GM19238 (cell line): ENCODE results near the gene KPNA3.
"Not testable (repeated sequence)": the region's sequence is repeated elsewhere in the genome, so short reads cannot be mapped to it uniquely, and the experiment has no call there.

ENCODE experiments used
- DNase-seq: peaks from one replicate; pipeline ENCODE4 v3.0.0; 2011; ENCODE audit warnings: low spot score; ENCODE audit not compliant: insufficient read length

KPNA3 gene

GRCh38 chr13:49792550-49793324, at the start of gene KPNA3:
Gene KPNA3, minus strand, starts transcription at chr13:49792682. Its CDS starts 176 bp downstream, at chr13:49792506.
- peak; percentile 89 for DNase-seq

- no peak for DNase-seq
These were observed 49.5 kb upstream of the KPNA3 start for GRCh38 chr13:49841964-49842363.

DNA sequence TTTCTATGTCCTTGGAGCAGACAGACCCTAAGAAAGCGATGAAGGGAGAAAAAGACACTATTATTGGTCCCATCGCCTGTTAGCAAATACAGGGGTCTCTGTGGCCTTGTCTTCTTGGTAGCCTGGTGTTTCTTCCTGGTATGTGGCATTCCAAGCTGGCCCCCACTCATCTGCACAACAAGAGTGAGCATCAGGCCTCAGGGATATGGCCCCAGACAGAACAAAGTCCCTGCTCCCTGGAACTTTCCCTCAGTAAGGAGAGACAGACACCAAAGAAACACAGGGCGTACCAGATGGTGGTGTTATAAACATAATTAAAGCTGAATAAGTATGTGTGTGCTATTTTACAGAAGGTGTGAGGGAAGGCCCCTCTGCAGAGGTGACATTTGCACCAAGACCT, 48.2 kb upstream of the KPNA3 start:
- no peak for DNase-seq

DNA sequence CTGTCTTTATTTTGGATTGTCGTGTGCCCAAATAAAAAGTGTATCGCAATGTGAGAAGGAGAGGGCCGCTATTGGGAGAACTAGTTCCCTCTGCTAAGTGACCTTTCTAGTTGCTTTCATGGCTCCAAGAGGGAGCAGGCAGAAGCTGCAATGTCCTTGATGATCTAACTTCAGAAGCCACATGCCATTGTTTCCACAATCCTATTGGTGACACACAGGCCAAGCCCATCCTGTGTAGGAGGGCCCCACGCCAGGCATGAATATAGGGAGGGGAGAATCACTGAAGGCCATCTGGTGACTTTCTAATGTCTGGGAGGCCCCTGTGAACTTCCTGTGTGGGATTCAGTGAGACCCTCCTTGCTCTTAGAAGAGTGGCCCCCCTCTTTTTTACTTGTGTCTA, 47.8 kb upstream of the KPNA3 start:
- no peak for DNase-seq

DNA sequence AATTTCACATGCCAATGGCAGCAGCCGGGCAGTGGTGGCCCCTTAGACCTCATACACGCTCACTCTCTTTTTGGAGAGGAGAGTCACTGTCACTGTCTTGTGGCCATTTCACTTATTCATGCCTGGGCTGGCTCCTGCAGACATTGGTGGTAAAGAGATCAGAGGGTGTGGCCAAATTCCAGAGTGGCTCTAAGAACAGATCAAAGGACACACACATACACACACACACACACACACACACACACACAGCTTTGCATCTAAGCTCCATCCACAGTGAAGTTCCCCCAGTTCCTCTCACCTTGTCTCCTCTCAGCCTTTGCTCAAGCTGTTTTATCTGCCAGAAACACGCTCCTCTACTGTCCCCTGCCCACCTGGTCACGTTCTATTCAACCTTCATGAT, 46.5 kb upstream of the KPNA3 start:
- no peak for DNase-seq

- no peak for DNase-seq
These were observed 44.0 kb upstream of the KPNA3 start for GRCh38 chr13:49836516-49836915.

DNA sequence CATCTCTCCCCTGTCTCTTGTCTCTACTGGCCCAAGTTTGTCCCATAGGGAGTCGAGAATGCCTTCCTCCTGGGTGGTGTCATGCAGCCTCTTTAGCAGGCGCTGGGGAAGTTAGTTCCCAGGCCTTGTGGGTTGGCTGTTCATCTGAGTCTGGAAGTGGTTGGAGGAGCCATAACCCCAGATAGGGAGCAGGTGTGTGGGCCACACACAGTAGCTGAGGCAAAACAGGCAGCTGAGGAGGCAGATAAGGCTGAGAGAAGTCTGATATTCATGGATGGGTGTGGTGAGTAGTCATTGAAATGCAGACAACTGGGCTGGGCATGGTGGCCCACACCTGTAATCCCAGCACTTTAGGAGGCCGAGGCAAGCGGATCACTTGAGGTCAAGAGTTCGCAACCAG, 40.9 kb upstream of the KPNA3 start:
- DNase-seq = no peak

DNA sequence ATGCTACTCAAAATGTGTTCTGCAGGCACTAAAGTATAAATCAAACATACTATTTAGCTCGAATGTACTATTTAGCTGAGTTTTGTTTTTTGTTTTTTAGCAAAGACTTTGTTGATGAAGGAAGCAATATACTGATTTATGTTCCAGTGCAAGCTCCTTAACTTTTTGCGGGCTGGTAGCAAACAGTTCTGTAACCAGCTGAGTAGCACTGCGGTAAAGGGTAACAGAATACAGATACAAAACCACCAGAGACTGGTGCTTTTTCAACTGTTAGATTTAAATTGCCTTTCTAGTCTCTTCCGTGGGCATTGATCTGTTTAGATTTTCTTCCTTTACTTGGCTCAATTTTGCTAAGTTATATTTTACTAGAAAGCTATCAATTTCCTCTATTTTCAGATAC, 39.0 kb upstream of the KPNA3 start:
- no peak for DNase-seq

GRCh38 chr13:49830721-49831120, 38.2 kb upstream of the KPNA3 start:
- no peak for DNase-seq

- DNase-seq = no peak
These were observed 37.2 kb upstream of the KPNA3 start for GRCh38 chr13:49829715-49830114.

DNA sequence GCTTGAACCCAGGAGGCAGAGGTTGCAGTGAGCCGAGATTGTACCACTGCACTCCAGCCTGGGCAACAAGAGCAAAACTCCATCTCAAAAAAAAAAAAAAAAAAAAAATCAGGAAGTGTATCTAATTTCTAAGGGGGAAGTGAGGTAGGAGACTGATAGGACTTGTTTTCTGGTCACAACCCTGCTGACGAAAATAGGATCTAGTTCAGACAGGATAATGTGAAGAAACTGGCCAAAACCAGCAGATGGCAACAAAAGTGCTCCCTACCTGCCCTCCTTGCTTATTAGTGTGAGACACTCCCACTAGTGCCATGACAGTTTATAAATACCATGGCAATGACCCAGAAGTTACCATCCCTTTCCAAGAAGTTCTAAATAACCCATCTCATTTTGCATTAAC, 36.0 kb upstream of the KPNA3 start:
- DNase-seq = no peak

DNA sequence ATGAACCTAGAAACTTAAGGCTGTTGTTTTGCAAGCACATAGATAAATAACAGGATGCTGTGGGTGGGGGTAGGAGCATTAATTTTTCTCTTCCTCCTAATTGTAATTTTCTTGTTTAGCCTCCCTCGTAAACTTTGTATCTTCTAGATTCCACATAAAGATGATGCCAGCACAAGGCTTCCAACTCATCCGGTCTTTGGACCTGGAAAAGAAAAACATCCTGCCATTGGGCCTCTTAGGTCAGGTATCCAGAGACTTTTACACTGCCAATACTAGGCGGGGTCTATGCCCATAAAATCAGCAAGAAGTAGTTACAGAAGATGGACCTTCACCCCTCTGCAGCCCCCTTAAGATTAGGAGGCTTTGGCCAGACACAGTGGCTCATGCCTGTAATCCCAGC, 35.4 kb upstream of the KPNA3 start:
- DNase-seq = no peak

DNA sequence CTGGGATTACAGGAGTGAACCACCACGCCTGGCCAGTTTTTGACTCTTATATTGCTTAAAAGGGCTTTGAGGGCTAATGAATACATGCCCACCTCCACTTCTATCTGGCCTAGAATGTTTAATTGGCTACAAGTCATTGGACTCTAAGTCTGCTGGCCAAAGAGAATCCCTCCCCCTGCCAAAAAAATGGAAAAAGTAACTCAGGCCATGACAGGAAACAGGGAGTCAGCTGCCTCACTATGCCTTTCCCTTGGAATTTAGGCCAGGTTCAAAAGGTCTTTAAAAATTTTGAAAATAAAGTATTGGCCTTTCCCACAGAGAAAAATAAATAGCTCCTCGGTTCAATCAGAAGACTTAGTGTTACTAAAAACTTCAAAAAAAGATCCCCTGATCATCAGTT, 34.9 kb upstream of the KPNA3 start:
- no peak for DNase-seq

GRCh38 chr13:49821216-49822009, 28.9 kb upstream of the KPNA3 start:
- DNase-seq = no peak

GRCh38 chr13:49820591-49821215, 28.2 kb upstream of the KPNA3 start:
- DNase-seq = no peak

- not testable (repeated sequence) for DNase-seq
These were observed 23.6 kb upstream of the KPNA3 start for GRCh38 chr13:49816047-49816446.

DNA sequence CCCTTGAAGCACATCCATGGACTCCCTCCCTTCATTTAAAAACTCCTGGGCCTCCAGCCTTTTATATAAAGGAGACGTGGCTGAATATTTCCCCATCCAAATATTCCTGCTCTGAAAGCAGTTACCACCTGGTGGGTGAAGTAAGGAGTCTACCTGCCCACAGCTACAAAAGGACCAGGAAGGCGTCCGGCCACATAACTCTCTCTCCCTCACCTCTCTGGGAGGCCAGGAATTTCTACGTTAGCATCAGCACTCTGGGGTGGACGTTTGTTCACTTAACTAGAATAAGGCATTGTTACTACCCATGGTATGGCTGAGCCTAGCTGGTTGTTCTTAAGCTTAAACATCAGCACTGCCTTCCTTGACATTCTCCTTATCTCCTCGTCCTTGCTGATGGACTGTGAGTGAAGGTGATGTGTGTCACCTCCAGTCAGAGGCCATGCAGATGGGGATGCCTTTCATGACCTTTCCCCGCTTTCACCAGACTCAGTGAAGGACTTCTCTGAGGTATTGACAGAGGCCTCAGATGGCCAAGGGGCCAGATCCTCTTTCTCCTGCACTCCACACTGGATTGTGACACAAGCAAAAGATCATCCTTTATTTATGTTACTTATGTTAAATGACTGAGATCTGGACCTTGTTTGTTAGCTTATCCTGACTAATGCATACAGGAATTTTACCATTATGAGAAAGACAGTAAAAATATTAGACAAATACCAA, 22.2 kb upstream of the KPNA3 start:
- no peak for DNase-seq

DNA sequence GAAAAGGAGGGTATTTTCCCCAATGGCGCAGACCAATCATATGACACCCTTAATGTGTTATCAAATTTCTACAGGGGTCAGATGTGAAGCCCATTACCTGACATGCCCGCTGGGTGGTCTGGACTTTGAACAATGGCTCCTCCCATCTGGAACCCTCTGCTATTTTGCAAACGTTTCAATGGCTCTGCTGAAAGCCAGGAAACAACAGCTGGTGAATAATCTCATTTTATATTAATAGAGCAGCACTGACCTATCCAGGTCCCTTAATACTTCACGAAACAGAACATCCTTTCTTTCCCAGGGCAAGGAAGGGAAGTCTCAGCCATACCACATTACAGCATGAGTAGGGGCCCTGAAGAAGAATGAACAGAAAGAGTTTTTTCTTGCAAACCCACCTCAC, 20.3 kb upstream of the KPNA3 start:
- DNase-seq = no peak

GRCh38 chr13:49811527-49811908, 19.0 kb upstream of the KPNA3 start:
- no peak for DNase-seq

DNA sequence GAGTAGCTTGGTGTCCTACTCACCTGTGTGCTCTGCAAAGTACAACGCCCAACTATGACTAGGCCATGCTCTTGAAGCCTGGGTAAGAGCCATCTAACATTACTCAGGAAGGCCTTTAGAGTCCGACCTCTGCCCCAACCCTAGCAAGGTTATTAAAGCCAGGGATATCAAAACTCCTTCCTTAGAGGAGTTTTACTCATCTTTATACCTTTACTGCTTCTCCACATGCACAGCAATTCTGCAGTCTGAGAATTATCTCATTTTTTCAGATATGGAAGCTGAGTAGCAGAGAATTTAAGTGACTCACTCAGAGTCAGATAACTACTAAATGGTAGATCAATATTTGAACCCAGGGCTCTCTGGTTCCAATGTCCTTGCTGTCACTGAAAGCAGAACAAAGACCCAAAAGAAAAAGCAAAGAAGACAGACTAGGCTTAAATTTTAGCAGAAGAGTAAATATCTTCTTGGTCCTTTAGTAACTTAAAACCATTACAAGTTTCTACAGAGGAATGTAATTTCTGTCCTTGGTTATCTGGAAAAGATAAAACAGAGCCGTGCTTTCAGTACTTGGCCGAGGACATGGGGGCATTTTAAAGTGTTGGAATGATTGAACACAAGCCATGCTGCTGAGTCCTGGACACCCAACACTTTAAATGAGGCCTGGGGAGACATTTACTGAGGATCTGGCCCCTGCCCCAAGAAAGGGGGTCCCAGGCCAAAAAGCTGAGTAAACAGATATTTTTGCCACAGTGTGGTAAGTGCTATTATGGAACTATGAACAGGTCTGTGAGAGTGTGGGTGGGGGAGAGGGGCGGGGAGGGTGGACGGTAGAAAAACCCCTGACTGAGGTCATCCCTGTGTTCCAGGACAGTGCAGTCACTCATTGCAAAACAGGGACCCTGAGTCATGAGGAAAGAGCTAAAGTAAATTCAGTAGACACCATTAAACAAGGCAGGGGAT, 18.4 kb upstream of the KPNA3 start:
- no peak for DNase-seq

DNA sequence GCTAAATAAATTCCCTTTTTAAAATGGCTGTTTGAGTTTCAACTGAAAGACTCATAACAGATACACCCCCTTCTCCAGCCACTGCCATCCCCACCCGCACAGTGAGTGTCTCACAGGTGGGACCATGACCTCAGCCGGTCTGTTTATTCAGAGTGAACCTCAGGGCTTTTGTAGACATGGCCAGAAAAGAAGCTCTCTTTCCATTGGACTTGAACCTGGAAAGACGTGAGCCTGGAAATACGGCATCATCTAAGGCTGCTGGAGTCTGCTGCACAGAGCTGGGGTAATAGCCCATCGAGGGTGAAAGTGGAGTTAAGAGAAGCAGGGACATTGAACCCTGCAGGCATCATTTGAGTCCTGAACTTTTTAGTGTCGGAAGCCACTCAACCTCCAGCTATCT, 15.2 kb upstream of the KPNA3 start:
- no peak for DNase-seq
